GM23338 (cell line): ENCODE measurements around the gene HIPK1. TPM values are rescaled to one million over a fixed set of nuclear protein-coding genes. Genes with fewer than 3 reads are reported as not detected.

Experiments
- CREB1 ChIP-seq: fragments of 250-450 bp; sonication (Bioruptor Pico); IDR thresholded peaks from 2 replicates; pipeline ENCODE4 v1.5.0; 2020; ENCODE audit warnings: low read depth, mild to moderate bottlenecking, moderate library complexity
- EZH2 ChIP-seq: fragments of 200-600 bp; sonication (generic); IDR thresholded peaks from one replicate; pipeline ENCODE4 v1.8.0; 2017; ENCODE audit warnings: antibody characterized with exemption, mild to moderate bottlenecking, low read depth; ENCODE audit not compliant: unreplicated experiment
- EZH2phosphoT487 ChIP-seq: fragments of 200-600 bp; sonication (generic); IDR thresholded peaks from one replicate; pipeline ENCODE4 v1.8.1; 2018; ENCODE audit warnings: antibody characterized with exemption; ENCODE audit not compliant: unreplicated experiment
- JUNB ChIP-seq: IDR thresholded peaks from one replicate; pipeline ENCODE4 v1.6.1; 2016; ENCODE audit warnings: antibody characterized with exemption; ENCODE audit not compliant: unreplicated experiment
- NANOG ChIP-seq: IDR thresholded peaks from 2 replicates; pipeline ENCODE4 v1.6.1; 2016; ENCODE audit warnings: antibody characterized with exemption, borderline replicate concordance
- ZNF331 ChIP-seq: fragments of 250-450 bp; sonication (Bioruptor Pico); IDR thresholded peaks from 2 replicates; pipeline ENCODE4 v1.5.0; 2020; ENCODE audit warnings: low read depth, mild to moderate bottlenecking, moderate library complexity
- polyA plus RNA-seq: library from polyadenylated mRNA; unstranded; fragments of >200 nt; fragmentation: Nextera tagmentation; extraction: Ambion mirVana; gene quantifications from 2 replicates; pipeline ENCODE4 v1.2.1, GENCODE V29; 2016
- total RNA-seq: library from RNA; depleted of rRNA; stranded (reverse); fragments of >200 nt; shearing (Covaris generic); gene quantifications from 2 replicates; pipeline ENCODE4 v1.2.3, GENCODE V29; 2014; rRNA removed
- TF ChIP-seq, protein P1 (sequence below): IDR thresholded peaks from one replicate; pipeline ENCODE4 v1.6.1; 2018; ENCODE audit warnings: antibody characterized with exemption; ENCODE audit not compliant: unreplicated experiment
- TF ChIP-seq, protein P2 (sequence below): IDR thresholded peaks from 2 replicates; pipeline ENCODE4 v1.6.1; 2016; ENCODE audit warnings: antibody characterized with exemption

The HIPK1 gene
- total and polyA plus RNA-seq, 2 experiments from 2014 or later: 14.3 to 47.5 TPM

DNA sequence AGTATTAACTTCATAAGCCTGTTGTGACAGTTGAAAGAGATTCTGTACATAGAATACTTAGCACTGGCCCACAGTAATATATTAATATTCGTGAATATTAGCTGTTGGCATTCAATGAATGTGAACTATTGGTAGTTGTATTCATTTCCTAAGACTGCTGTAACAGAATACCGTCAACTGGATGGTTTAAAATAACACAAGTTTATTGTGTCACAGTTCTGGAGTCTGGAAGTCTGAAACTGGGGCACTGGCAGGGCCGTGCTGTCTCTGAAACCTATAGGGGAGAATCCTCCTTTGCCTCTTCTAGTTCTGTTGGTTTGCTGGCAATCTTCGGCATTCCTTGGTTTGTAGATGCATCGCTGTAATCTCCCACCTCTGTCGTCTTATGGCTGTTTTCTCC lies 97.7 kb downstream of the HIPK1 start (continued):
- TF ChIP-seq, protein P1, sequence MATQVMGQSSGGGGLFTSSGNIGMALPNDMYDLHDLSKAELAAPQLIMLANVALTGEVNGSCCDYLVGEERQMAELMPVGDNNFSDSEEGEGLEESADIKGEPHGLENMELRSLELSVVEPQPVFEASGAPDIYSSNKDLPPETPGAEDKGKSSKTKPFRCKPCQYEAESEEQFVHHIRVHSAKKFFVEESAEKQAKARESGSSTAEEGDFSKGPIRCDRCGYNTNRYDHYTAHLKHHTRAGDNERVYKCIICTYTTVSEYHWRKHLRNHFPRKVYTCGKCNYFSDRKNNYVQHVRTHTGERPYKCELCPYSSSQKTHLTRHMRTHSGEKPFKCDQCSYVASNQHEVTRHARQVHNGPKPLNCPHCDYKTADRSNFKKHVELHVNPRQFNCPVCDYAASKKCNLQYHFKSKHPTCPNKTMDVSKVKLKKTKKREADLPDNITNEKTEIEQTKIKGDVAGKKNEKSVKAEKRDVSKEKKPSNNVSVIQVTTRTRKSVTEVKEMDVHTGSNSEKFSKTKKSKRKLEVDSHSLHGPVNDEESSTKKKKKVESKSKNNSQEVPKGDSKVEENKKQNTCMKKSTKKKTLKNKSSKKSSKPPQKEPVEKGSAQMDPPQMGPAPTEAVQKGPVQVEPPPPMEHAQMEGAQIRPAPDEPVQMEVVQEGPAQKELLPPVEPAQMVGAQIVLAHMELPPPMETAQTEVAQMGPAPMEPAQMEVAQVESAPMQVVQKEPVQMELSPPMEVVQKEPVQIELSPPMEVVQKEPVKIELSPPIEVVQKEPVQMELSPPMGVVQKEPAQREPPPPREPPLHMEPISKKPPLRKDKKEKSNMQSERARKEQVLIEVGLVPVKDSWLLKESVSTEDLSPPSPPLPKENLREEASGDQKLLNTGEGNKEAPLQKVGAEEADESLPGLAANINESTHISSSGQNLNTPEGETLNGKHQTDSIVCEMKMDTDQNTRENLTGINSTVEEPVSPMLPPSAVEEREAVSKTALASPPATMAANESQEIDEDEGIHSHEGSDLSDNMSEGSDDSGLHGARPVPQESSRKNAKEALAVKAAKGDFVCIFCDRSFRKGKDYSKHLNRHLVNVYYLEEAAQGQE: no peak
- TF ChIP-seq EZH2: no peak
- TF ChIP-seq CREB1 (CRISPR knock-in tag): no peak
- no peak for TF ChIP-seq EZH2phosphoT487
- no peak for TF ChIP-seq ZNF331
- TF ChIP-seq JUNB: no peak
- TF ChIP-seq, protein P2, sequence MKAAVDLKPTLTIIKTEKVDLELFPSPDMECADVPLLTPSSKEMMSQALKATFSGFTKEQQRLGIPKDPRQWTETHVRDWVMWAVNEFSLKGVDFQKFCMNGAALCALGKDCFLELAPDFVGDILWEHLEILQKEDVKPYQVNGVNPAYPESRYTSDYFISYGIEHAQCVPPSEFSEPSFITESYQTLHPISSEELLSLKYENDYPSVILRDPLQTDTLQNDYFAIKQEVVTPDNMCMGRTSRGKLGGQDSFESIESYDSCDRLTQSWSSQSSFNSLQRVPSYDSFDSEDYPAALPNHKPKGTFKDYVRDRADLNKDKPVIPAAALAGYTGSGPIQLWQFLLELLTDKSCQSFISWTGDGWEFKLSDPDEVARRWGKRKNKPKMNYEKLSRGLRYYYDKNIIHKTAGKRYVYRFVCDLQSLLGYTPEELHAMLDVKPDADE: no peak
- no peak for TF ChIP-seq NANOG

Other genes starting within 250 kb of the HIPK1 start
- gene PHTF1, start 169.8 kb upstream of the HIPK1 start, total RNA-seq: 21.6 and 24.5 TPM in 2 replicates
- 18.7 and 19.1 TPM in 2 replicates for gene PHTF1, start 169.8 kb upstream of the HIPK1 start, polyA plus RNA-seq
- 15.4 and 29.9 TPM in 2 replicates for gene RSBN1, start 116.8 kb upstream of the HIPK1 start, total RNA-seq
- 17.4 and 18.9 TPM in 2 replicates for gene RSBN1, start 116.8 kb upstream of the HIPK1 start, polyA plus RNA-seq
- not detected in 2 replicates for gene PTPN22, start 57.6 kb upstream of the HIPK1 start, total RNA-seq
- gene PTPN22, start 57.6 kb upstream of the HIPK1 start, polyA plus RNA-seq: 0.08 and 0.40 TPM in 2 replicates
- gene BCL2L15, start 41.7 kb upstream of the HIPK1 start, total RNA-seq: 0.78 TPM in 1 of 2 replicates, not detected in the other
- gene BCL2L15, start 41.7 kb upstream of the HIPK1 start, polyA plus RNA-seq: 0.40 TPM in 1 of 2 replicates, not detected in the other
- 12.7 and 13.4 TPM in 2 replicates for gene AP4B1, start 24.5 kb upstream of the HIPK1 start, total RNA-seq
- 4.4 and 7.5 TPM in 2 replicates for gene AP4B1, start 24.5 kb upstream of the HIPK1 start, polyA plus RNA-seq
- 8.7 and 9.7 TPM in 2 replicates for gene DCLRE1B, start 24.0 kb upstream of the HIPK1 start, total RNA-seq
- 6.3 and 6.9 TPM in 2 replicates for gene DCLRE1B, start 24.0 kb upstream of the HIPK1 start, polyA plus RNA-seq
- gene OLFML3, start 50.1 kb downstream of the HIPK1 start, total RNA-seq: 69.9 and 73.6 TPM in 2 replicates
- gene OLFML3, start 50.1 kb downstream of the HIPK1 start, polyA plus RNA-seq: 42.8 and 44.7 TPM in 2 replicates
- gene SYT6, start 224.5 kb downstream of the HIPK1 start, total RNA-seq: 41.7 and 42.6 TPM in 2 replicates
- 25.4 and 31.2 TPM in 2 replicates for gene SYT6, start 224.5 kb downstream of the HIPK1 start, polyA plus RNA-seq